T-helper 2 cell treated with Interferon-gamma antibody and Interleukin-4, amounts not matched to agents 100 ng/mL and 5 ng/mL, for 36 hours (primary cell): ENCODE data around the gene GOLGA8S. TPM values are rescaled to one million over a fixed set of nuclear protein-coding genes. Genes with fewer than 3 reads are reported as not detected.
"Not testable (repeated sequence)": the region's sequence is repeated elsewhere in the genome, so short reads cannot be mapped to it uniquely, and the experiment has no call there.

ENCODE experiments used
- intact Hi-C: fragments of 100-400 bp; cut with micrococcal nuclease; formaldehyde crosslinking; loops from one replicate; pipeline ENCODE4 v1.15.1; 2023
- total RNA-seq: library from RNA; stranded (reverse); gene quantifications from 2 replicates; pipeline ENCODE4 v1.2.3, GENCODE V29; 2022

GOLGA8S gene, protein sequence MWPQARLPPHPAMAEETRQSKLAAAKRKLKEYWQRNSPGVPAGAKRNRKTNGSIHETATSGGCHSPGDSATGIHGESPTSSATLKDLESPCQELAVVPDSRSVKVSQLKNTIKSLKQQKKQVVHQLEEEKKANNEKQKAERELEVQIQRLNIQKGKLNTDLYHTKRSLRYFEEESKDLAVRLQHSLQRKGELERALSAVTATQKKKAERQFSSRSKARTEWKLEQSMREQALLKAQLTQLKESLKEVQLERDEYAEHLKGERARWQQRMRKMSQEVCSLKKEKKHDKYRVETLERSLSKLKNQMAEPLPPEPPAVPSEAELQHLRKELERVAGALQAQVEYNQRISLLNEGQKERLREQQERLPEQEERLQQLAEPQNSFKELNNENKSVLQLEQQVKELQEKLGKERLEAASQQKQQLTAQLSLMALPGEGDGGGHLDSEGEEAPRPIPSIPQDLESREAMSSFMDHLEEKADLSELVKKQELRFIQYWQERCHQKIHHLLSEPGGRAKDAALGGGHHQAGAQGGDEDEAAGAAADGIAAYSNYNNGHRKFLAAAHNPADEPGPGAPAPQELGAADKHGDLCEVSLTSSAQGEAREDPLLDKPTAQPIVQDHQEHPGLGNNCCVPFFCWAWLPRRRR
- 0.80 TPM in 2 replicates for total RNA-seq

DNA sequence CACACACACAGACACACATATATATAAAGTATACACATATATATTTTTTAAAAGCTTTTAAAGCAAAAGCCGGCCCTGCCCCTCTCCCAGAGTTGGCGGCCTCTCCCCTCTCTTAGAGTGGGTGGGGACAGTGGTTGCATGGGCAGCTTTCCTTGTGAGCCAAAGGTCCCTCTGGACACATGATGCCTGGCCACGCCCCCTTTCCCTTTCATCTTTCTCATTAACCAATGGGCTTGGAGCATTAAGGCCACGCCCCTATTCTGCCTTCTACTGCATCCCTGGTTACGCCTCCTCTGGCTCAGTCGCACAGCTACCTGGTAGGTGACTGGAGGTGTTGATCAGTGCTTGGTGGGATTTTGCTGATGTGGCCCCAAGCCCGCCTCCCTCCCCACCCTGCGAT is at the start of gene GOLGA8S:
Gene GOLGA8S (plus strand): TSS at position 301 of the 400 bp plus-strand sequence. CDS start 62 bp downstream, at position 363.
- intact Hi-C loops: not testable (repeated sequence)

GRCh38 chr15:23304805-23305204 is 49.7 kb upstream of the GOLGA8S start:
- intact Hi-C loops: not testable (repeated sequence)

GRCh38 chr15:23305921-23306320 is 48.6 kb upstream of the GOLGA8S start:
- intact Hi-C loops: not testable (repeated sequence)

- intact Hi-C loops: not testable (repeated sequence)
These were observed 43.3 kb upstream of the GOLGA8S start for GRCh38 chr15:23311233-23311632.

DNA sequence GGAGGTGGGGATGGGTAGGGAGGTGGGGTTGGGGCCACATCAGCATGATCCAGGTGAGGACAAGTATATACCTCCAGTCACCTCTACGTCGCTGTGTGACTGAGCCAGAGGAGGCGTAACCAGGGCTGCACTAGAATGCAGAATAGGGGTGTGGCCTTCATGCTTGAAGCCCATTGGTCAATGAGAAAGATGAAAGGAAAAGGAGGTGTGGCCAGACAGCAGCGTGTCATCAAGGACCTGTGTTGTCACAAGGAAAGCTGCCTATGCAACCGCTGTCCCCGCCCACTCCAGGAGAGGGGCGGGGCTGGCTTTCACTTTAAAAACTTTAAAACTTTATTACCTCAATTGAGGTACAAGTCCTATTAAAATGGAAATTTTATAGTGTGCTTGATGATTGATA is 20.5 kb upstream of the GOLGA8S start, which contains the start of gene GOLGA6L26:
Gene GOLGA6L26 (minus strand): TSS at position 101 of the 400 bp plus-strand sequence. CDS start 61 bp downstream, at position 40.
- intact Hi-C loops: not testable (repeated sequence)

DNA sequence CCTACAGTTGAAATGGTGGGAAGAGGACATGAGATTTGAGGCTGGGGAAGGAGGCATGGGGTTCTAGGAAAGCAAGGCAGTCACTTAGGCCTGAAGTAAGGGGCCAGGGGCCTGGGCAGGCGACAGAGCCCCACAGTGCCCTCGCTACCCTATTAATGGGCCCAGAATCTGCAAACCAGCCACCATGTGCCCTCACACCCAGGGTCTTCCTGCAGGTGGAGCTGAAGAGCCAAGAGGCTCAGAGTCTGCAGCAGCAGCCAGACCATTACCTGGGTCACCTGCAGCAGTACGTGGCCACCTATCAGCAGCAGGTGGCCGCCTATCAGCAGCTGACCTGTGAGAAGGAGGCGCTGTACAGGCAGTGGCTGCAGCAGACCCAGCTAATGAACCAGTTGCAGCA is 8.1 kb downstream of the GOLGA8S start:
- intact Hi-C loops: not testable (repeated sequence)

DNA sequence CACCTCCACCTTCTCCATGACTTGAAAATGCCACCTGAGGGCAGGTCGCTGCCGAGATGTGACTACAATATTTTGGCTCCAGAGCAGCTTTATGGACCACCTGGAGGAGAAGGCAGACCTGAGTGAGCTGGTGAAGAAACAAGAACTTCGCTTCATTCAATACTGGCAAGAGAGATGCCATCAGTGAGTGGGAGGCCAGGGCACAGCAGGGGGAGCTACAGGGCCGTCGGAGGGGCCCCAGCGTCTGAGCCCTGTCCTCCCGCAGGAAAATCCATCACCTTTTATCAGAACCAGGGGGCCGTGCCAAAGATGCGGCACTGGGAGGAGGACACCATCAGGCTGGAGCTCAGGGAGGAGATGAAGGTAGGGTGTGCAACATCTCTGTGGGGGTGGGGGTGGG is 9.7 kb downstream of the GOLGA8S start:
- intact Hi-C loops: not testable (repeated sequence)

- intact Hi-C loops: no loop called here
These were observed 16.0 kb downstream of the GOLGA8S start for GRCh38 chr15:23370578-23370977.

DNA sequence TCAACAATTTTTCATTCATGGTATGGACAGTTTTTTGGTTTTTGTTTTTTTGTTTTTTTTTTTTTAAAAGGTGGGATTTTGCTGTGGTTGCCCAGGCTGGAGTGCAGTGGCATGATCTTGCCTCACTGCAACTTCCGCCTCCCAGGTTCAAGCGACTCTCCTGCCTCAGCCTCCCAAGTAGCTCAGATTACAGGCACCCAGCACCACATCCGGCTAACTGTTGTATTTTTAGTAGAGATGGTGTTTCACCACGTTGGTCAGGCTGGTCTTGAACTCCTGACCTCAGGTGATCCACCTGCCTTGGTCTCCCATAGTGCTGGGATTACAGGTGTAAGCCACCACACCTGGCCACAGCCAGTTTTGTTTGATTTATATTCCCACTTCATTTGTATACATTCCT is 16.6 kb downstream of the GOLGA8S start:
- intact Hi-C loops: not testable (repeated sequence)

GRCh38 chr15:23371868-23372267 is 17.3 kb downstream of the GOLGA8S start:
- intact Hi-C loops: not testable (repeated sequence)

DNA sequence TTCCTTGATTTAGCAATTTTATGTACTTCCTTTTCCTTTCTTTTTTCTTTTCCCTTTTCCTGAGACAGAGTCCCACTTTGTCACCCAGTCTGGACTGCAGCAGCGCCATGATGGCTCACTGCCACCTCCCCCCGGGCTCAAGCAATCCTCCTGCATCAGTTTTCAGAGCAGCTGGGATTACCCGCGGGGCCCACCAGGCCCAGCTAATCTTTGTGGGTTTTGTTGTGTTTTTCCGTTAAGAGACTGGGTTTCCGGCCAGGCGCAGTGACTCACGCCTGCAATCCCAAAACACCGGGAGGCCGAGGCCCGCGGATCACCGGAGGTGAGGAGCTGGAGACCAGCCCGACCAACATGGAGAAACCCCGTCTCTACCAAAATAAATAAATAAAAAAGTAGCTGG is 17.7 kb downstream of the GOLGA8S start:
- intact Hi-C loops: no loop called here

- intact Hi-C loops: not testable (repeated sequence)
These were observed 18.5 kb downstream of the GOLGA8S start for GRCh38 chr15:23372891-23373600.

DNA sequence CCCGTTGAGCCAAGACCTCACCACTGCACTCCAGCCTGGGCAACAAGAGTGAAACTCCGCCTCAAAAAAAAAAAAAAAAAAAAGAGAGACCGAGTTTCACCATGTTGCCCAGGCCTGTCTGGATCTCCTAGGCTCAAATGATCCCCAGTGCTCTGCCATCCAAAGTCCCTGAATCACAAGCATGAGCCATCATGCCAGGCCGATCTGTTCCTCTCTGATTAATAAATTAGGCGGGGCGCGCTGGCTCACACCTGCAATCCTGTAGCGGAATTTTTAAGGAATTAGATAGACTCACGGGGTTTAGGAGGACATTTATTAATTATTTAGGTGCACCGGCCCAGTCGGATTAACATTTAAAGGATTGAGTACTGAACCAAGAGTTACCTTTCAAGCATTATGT is 19.7 kb downstream of the GOLGA8S start:
- intact Hi-C loops: not testable (repeated sequence)

DNA sequence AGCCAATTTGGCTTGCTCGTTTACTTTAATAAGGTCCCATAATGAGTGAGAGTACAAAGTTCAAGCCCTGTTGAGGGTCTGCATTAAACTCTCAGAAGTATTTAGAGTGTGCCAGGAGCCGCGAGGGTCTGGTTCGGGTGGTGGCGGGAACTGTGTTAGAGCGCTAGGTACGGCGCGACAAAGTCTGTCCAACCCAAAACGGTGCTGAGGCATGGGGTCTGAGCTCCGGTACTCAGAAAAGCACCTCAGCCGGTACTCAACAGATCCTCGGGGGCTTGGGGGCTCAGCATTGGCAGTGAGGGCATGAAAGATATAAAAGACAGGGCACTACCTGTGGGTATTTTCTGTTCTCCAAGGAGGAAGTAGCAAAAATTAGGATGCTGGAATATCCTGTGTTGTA is 24.4 kb downstream of the GOLGA8S start:
- intact Hi-C loops: not testable (repeated sequence)

DNA sequence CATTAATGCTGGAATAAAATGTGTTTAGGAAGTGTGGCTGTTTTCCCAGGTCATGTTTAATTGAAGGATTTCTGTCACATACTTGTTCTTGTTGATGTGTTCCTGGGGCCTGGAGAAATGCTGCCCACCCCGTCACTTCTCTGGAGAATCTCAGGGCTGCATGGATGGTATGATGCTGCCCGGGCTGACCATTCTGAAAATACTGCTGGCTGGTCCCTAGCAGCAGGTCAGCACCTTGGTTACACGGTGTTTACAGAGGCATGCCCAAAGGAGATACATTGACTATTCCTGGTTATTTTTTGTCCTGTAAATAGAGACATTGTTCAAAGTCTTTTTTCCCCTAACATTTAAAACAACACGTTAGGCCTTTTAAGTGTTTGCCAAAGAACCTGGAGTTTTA is 26.2 kb downstream of the GOLGA8S start:
- intact Hi-C loops: not testable (repeated sequence)

- intact Hi-C loops: not testable (repeated sequence)
These were observed 26.6 kb downstream of the GOLGA8S start for GRCh38 chr15:23381192-23381591.

DNA sequence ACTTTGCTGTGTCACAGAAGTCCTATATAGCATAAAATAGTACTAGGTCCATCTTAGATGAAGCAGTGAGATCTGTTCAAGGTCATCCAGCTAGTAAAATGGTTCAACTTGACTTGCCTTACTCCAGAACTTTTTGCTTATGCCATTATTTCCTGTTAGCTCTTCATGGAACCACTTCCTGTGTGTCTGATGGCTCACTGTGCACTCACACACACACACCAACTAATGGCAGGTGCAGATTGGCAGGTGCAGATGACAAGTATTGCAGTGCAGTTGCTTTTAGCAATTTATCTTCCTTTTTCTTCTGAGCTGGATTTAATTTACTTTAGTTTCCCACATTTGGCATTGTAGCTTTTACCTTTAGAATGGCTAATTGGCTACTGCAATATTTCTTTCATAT is 29.8 kb downstream of the GOLGA8S start:
- intact Hi-C loops: no loop called here

DNA sequence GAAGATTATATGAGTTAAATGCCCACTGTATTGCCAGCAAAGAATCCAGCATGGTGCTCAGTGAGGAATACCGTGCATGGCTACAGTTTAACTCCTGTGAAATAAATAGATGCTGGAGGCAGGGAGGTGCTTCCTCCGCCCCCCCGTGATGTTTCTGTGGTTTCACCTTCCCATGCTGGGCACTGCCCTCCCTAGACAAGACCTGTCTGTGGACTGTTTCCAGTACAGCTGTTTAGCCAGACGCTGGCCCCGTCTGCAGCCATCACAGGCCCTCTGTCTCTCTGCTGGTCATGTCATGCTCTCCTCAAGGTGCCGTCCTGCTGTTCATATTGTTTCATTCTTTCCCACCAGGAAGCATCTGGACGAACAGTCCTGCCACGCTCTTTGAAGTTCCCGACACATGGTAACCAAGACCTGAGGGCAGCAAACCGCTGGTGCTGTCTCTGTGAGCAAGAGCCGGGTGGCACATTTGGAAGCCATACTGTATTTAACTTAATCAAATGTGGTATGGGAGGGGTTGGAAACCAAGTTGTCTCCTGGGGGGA is 31.4 kb downstream of the GOLGA8S start:
- intact Hi-C loops: no loop called here

GRCh38 chr15:23387621-23388190 is 33.2 kb downstream of the GOLGA8S start:
- intact Hi-C loops: no loop called here

GRCh38 chr15:23395030-23395692 is 40.6 kb downstream of the GOLGA8S start:
- intact Hi-C loops: no loop called here

DNA sequence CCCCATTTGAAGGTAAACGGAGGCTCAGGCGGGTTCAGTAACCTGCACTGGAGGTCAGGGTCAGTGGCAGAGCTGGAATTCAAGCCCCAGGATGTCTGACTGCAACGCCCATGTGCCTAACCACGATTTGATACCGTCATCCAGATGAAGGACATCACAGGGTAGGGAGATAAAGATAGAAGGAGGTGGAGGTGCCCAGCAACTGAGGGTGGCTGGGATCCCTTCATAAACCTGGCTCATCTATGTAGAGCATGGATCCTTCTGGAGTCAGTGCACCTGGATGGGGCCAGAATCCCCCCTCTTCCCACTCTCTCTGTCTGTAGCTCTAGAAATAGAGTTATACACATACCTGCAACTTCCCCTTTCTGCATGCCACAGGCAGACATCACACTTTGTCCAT is 41.3 kb downstream of the GOLGA8S start:
- intact Hi-C loops: no loop called here
